GM19043 (cell line): Measurements from ENCODE around the gene RYK.
A peak's percentile ranks its signal among the peaks of the same experiment; 100 is the strongest.
"Not testable (repeated sequence)": the region's sequence is repeated elsewhere in the genome, so short reads cannot be mapped to it uniquely, and the experiment has no call there.

ENCODE experiments used
- ATAC-seq: cut with Tn5 transposase; IDR thresholded peaks from one replicate; pipeline ENCODE4 v1.9.1; 2021; ENCODE audit warnings: low read depth; ENCODE audit not compliant: unreplicated experiment

Gene RYK

GRCh38 chr3:134228035-134228434 is 22.6 kb downstream of the RYK start:
- ATAC-seq, result no peak

GRCh38 chr3:134224796-134225156 is 25.9 kb downstream of the RYK start:
- not testable (repeated sequence) for ATAC-seq

GRCh38 chr3:134222835-134223234 is 27.8 kb downstream of the RYK start:
- no peak for ATAC-seq

- ATAC-seq, result no peak
Measured at GRCh38 chr3:134216851-134217250, 33.8 kb downstream of the RYK start.

- ATAC-seq, result no peak
Measured at GRCh38 chr3:134216191-134216764, 34.4 kb downstream of the RYK start.

- ATAC-seq, result peak; percentile 49
Measured at GRCh38 chr3:134214239-134214638, 36.4 kb downstream of the RYK start.

GRCh38 chr3:134212967-134213665 is 37.5 kb downstream of the RYK start:
- peak; percentile 56 for ATAC-seq

GRCh38 chr3:134211797-134212196 is 38.9 kb downstream of the RYK start:
- ATAC-seq, result peak; percentile 52

GRCh38 chr3:134205451-134205850 is 45.2 kb downstream of the RYK start:
- no peak for ATAC-seq

GRCh38 chr3:134201201-134202130 is 49.2 kb downstream of the RYK start:
- no peak for ATAC-seq

- ATAC-seq, result not testable (repeated sequence)
Measured at GRCh38 chr3:134199880-134200279, 50.8 kb downstream of the RYK start.

GRCh38 chr3:134199240-134199639 is 51.4 kb downstream of the RYK start:
- no peak for ATAC-seq

GRCh38 chr3:134198414-134198813 is 52.2 kb downstream of the RYK start:
- no peak for ATAC-seq

- no peak for ATAC-seq
Measured at GRCh38 chr3:134197681-134198261, 52.9 kb downstream of the RYK start.

GRCh38 chr3:134194247-134194646 is 56.4 kb downstream of the RYK start:
- no peak for ATAC-seq

- ATAC-seq, result no peak
Measured at GRCh38 chr3:134190250-134190649, 60.4 kb downstream of the RYK start.

GRCh38 chr3:134189849-134190248 is 60.8 kb downstream of the RYK start:
- no peak for ATAC-seq

GRCh38 chr3:134186391-134186790 is 64.3 kb downstream of the RYK start:
- ATAC-seq, result no peak

- no peak for ATAC-seq
Measured at GRCh38 chr3:134180761-134181160, 69.9 kb downstream of the RYK start.

GRCh38 chr3:134179508-134179907 is 71.2 kb downstream of the RYK start:
- no peak for ATAC-seq

GRCh38 chr3:134163096-134163495 is 87.6 kb downstream of the RYK start:
- ATAC-seq, result no peak
